Stimulated activated CD4-positive, alpha-beta T cell treated with anti-CD3 and anti-CD28 coated beads, Interleukin-1b, Interleukin-23, amount 100 ng/mL, for 24 hours (primary cell): ENCODE data around the gene TBL3.
"Not testable (repeated sequence)": the region's sequence is repeated elsewhere in the genome, so short reads cannot be mapped to it uniquely, and the experiment has no call there.

Experiments used
- DNase-seq, 4 experiments: peaks; one replicate each; pipeline ENCODE4 v3.0.0-alpha.2; 2020; ENCODE audit warnings: low read depth in 4 of 4, low spot score in 1 of 4

TBL3 gene

GRCh38 chr16:1942810-1943726 lies 28.8 kb upstream of the TBL3 start, which contains the start of gene MSRB1:
MSRB1 (minus strand) TSS chr16:1943199; CDS start chr16:1943156, 43 bp downstream.
- peak; percentile 97 to 100 (median 100) for DNase-seq

GRCh38 chr16:1944612-1945199 lies 27.1 kb upstream of the TBL3 start:
- DNase-seq: no peak

DNA sequence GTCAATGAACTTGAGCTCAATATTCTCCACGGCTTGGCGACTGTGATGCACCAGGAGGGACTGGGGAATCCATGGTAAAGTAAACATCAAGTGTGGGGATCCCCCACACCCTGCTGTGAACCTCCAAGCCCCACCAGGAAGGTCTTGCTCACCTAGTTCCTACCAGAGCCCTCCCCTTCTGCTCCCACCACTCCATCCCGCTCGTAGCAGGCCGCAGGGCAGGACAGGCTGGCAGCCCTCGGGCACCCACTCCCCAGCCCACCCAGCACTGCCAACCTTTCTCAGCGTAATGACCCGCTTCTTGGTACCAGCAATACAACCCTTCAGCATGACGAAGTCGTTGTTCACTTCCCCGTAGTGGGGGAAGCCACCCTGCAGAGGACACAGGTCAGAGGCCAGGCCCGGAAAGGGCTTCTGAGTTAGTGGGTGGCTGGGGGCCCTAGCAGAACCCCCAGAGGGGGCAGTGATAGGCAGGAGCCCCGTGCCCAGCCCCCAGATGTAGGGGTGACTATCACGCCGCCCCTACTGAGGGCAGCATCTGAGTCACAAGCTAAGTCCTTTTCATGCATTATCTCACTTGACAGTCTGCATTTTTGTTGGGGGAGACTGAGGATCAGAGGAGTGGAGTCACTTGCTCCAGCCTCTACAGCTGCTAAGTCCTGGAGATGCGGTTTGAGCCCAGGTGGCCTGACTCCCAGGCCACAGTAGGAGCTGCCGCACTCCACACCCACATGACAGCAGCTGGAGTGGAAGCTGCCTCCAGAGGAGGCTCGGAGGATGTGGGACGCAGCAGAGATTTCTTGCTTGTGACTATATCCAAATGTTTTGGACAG lies 26.1 kb upstream of the TBL3 start:
- DNase-seq: no peak

- no peak for DNase-seq
Measured at GRCh38 chr16:1946495-1947368, 25.1 kb upstream of the TBL3 start.

DNA sequence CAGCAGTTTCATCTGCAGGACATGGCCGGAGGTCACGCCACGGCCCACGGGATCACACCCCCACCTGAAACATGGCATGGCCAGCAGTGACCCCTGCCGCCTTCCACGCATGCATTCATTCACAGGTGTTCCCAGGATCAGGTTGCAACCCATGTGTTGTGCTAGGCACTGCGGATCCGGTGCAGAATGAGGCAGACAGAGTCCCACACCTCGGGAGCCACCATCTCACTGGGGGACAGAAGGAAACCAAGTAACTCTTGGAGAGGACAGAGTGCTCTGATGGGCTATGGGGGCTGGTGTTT lies 24.5 kb upstream of the TBL3 start:
- no peak for DNase-seq

GRCh38 chr16:1949507-1949906 lies 22.3 kb upstream of the TBL3 start:
- DNase-seq: no peak

DNA sequence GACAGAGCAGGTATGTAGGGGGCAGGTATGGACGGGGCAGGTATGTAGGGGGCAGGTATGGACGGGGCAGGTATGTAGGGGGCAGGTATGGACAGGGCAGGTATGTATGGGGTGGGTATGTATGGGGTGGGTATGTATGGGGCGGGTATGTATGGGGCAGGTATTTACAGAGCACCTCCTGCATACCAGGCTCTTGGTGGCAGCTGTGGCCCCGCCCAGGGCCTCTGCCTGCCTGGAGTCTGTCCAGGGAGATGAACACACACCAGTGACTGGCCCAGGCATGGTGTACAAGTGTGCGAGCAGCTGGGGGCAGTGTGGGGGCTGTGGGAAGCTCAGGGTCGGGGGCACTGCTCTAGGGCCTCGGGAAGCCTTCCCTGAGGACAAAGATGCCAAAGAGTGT lies 21.8 kb upstream of the TBL3 start:
- DNase-seq: no peak

DNA sequence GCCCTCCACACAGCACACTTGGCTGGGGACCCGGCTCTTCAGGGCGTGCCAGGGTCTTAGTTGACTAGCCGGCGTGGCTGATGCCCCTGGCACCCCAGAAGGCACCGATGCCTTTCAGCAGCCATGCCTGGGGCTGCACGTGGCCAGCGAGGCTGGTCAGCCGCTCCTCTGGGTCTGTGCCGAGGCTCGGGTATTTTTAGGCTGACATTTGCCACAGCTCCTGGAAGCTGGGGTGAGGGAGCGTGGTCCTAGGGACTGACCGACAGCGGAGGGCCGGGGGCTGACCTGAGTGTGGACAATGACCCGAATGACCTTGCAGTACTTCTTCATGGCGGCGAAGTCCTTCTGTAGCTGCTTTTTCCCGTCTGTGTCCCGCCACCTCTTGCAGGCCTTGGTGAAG lies 21.3 kb upstream of the TBL3 start:
- DNase-seq: no peak

DNA sequence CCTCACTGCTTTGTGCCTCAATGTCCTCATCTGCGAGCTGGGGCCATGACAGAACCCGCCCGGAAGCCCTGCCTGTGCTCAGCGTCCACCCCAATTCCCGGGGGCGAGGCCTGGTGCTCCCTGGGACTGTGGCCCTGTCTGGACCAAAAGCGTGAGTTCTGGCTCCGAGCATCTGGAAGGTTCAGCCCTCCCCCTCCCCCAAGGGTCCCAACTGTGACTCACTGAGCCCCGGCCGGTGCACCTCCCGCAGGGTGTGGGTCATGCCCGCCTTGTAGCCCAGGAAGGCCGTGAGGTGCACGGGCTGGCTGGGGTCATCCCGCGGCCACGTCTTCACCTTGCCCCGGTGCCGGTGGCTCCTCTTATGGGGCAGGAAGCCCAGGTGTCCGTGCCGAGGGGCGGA lies 18.1 kb upstream of the TBL3 start:
- DNase-seq: no peak

DNA sequence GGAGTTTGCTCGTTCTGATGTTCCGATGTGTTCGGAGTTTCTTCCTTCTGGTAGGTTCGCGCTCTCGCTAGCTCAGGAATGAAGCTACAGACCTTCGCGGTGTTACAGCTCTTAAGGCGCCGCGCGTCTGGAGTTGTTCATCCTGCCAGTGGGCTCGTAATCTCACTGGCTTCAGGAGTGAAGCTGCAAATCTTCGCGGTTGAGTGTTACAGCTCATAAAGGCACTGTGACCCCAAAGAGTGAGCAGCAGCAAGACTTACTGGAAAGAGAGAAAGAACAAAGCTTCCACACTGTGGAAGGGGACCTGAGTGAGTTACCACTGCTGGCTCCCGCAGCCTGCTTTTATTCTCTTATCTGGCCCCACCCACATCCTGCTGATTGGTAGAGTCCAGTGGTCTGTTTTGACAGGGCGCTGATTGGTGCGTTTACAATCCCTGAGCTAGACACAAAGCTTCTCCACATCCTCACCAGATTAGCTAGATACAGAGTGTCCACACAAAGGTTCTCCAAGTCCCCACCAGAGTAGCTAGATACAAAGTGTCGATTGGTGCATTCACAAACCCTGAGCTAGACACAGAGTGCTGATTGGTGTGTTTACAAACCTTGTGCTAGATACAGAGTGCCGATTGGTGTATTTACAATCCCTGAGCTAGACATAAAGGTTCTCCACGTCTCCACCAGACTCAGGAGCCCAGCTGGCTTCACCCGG lies 14.3 kb upstream of the TBL3 start:
- not testable (repeated sequence) for DNase-seq

- not testable (repeated sequence) for DNase-seq
Measured at GRCh38 chr16:1958143-1958491, 13.7 kb upstream of the TBL3 start.

DNA sequence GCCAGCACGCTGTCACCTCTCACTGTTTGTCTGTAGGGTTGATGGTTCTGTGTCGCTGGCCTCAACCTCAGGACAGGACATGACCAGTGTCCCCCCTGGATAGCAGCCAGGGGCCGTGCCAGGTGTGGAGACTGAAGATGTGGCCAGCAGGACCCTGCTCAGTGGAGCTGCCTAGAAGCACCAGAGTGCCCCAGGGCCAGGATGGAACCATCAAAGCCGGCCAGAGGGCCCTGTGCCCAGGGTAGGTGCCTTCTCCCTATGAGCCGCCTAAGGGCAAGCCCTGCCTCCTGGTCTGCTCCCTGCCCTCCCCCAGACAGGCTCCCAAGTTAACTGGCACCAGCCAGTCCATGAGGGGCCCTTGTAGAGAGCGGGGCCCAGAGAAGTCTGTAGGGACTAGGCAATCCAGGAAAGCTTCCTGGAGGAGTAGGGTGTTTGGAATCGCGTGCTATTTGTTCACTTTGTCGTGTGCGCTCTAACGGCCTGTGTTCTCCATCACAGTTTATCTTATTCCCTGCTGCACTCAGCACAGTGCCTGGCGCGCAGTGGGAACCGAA lies 13.1 kb upstream of the TBL3 start:
- DNase-seq: no peak

- DNase-seq: peak; percentile 83 to 91 (median 91)
Measured at GRCh38 chr16:1959269-1960039, 12.4 kb upstream of the TBL3 start, which contains the start of gene NDUFB10. NDUFB10 (plus strand) TSS chr16:1959538; CDS start chr16:1959625, 87 bp downstream.

DNA sequence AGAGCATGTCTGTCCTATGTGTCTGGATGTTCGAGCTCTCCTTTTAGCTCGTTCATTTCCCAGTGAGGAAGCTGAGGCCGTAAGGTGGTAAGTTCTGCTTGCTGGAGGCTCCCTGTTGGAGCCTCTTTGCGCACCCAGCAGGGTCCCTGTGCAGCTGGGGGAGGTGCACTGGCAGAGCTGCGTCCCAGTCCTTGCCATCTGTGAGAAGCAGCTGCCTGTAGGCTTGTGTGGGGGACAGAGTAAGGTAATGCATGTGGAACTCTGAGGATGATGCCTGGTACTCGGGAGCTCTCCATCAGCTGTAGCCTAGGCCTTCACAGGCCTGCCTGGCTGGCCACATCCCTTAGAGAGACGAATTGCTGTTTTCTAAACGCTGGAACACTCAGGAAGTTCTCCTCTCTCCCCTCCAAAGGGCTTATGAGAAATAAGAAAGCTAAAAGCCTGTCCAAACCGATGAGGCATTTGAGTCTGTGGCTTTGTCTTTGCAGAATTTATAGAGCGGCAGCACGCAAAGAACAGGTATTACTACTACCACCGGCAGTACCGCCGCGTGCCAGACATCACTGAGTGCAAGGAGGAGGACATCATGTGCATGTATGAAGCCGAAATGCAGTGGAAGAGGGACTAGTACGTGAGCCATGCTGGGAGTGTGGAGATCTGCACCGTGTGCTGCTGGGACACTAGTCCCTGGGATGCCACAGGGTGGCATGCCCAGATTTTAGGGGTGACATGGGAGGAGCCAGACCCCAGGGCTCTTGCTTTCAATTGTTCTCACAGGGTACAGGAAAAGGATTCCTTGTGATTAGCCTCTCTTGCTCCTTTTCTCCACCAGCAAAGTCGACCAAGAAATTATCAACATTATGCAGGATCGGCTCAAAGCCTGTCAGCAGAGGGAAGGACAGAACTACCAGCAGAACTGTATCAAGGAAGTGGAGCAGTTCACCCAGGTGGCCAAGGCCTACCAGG lies 10.9 kb upstream of the TBL3 start:
- no peak for DNase-seq

- DNase-seq: no peak
Measured at GRCh38 chr16:1961651-1962067, 10.2 kb upstream of the TBL3 start.

DNA sequence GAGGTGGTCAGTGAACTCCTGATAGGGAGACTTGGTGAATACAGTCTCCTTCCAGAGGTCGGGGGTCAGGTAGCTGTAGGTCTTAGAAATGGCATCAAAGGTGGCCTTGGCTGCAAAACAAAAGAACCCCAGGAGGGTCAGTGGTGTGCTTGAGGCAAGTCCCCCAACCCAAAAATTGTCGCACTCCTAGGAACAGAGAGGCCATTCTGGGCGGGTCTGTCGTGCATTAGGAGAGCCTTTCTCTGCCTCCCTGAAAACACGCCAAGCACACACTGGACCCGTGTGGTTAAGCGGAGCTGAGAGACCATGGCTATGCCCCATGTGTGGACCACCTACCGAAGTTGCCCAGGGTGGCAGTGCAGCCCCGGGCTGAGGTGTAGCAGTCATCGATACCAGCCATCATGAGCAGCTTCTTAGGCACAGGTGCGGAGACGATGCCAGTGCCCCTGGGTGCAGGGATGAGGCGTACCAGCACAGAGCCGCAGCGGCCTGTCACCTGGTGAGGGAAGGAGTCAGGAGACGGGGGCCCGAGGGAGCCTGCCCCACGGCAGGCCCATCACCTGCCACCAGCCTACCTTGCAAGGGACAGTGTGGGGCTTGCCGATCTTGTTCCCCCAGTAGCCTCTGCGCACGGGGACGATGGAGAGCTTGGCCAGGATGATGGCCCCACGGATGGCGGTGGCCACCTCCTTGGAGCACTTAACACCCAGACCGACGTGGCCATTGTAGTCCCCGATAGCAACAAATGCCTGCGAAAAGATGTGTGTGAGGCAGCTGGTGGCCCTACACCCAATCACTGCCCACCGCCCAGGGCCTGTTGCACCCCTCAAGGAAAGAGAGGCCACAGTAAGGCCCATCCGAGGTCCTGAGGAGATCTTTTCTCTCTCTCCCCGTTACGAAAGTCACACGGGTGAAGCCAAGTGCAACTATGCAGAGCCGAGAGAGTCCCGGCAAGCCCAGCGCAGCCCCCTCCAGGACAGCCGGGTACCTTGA lies 9.4 kb upstream of the TBL3 start:
- not testable (repeated sequence) for DNase-seq
